ENCODE data around the gene ARHGAP42. TPM values are rescaled to one million over a fixed set of nuclear protein-coding genes. Genes with fewer than 3 reads are reported as not detected.

Gene ARHGAP42
- total and polyA plus RNA-seq, 2 of the 4 experiments (the other 2 are of a cell fraction) = 2.9 to 7.3 TPM

GRCh38 chr11:100716838-100717237 is 29.8 kb downstream of the ARHGAP42 start:
- H2BK20ac ChIP-seq (ENCODE audit: low read depth, low read length) = no peak overlapping the region
- no TSS peak for BruUV-seq (replicated peaks)
- TF ChIP-seq, protein P1, sequence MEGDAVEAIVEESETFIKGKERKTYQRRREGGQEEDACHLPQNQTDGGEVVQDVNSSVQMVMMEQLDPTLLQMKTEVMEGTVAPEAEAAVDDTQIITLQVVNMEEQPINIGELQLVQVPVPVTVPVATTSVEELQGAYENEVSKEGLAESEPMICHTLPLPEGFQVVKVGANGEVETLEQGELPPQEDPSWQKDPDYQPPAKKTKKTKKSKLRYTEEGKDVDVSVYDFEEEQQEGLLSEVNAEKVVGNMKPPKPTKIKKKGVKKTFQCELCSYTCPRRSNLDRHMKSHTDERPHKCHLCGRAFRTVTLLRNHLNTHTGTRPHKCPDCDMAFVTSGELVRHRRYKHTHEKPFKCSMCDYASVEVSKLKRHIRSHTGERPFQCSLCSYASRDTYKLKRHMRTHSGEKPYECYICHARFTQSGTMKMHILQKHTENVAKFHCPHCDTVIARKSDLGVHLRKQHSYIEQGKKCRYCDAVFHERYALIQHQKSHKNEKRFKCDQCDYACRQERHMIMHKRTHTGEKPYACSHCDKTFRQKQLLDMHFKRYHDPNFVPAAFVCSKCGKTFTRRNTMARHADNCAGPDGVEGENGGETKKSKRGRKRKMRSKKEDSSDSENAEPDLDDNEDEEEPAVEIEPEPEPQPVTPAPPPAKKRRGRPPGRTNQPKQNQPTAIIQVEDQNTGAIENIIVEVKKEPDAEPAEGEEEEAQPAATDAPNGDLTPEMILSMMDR (conservative IDR thresholded peaks at IDR 0.05; ENCODE audit: low read depth, low read length) = no peak
- no peak for TF ChIP-seq RFX5 (IDR thresholded peaks at IDR 0.05; ENCODE audit: low read depth, low read length)
- TF ChIP-seq MAFK (IDR thresholded peaks at IDR 0.05; ENCODE audit: low read depth, low read length) = no peak
- no peak for TF ChIP-seq ELK1 (IDR thresholded peaks at IDR 0.05; ENCODE audit: borderline replicate concordance, low read depth, low read length)
- TF ChIP-seq CEBPB (IDR thresholded peaks at IDR 0.05; ENCODE audit: low read depth, low read length) = no peak
- TF ChIP-seq POLR2A (IDR thresholded peaks at IDR 0.05; ENCODE audit: low read depth, low read length) = no peak
- no peak for TF ChIP-seq RAD21 (IDR thresholded peaks at IDR 0.05; ENCODE audit: low read length)
- TF ChIP-seq SMC3 (IDR thresholded peaks at IDR 0.05; ENCODE audit: low read depth, low read length) = no peak
- no peak for TF ChIP-seq NFE2L2 (IDR thresholded peaks at IDR 0.05; ENCODE audit: low read depth, low read length)
- no peak for TF ChIP-seq FOS (IDR thresholded peaks at IDR 0.05; ENCODE audit: low read depth, low read length)
- no peak for TF ChIP-seq BHLHE40 (IDR thresholded peaks at IDR 0.05; ENCODE audit: low read depth, low read length)
- no peak for TF ChIP-seq MXI1 (IDR thresholded peaks at IDR 0.05; ENCODE audit: borderline replicate concordance, low read depth, low read length)
- TF ChIP-seq, protein P2, sequence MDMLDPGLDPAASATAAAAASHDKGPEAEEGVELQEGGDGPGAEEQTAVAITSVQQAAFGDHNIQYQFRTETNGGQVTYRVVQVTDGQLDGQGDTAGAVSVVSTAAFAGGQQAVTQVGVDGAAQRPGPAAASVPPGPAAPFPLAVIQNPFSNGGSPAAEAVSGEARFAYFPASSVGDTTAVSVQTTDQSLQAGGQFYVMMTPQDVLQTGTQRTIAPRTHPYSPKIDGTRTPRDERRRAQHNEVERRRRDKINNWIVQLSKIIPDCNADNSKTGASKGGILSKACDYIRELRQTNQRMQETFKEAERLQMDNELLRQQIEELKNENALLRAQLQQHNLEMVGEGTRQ (IDR thresholded peaks at IDR 0.05; ENCODE audit: low read depth, low read length) = no peak
- no peak for TF ChIP-seq MAZ (IDR thresholded peaks at IDR 0.05; ENCODE audit: borderline replicate concordance, low read depth, low read length)
- no peak for TF ChIP-seq RCOR1 (IDR thresholded peaks at IDR 0.05; ENCODE audit: insufficient replicate concordance, low read length)
- TF ChIP-seq CHD1 (IDR thresholded peaks at IDR 0.05; ENCODE audit: low read depth, low read length) = no peak
- H2AK5ac ChIP-seq (ENCODE audit: low read depth, low read length) = no peak overlapping the region
- ATAC-seq (ENCODE audit: low read depth) (no peak), DNase-seq (no peak)
- no peak overlapping the region for H3K4me3 ChIP-seq (ENCODE audit: insufficient read depth, low read depth, low read length)
- no peak overlapping the region for H4K5ac ChIP-seq (ENCODE audit: low read depth, low read length)
- intact Hi-C loops (cut with micrococcal nuclease) (no loop called here), in situ Hi-C loops (cut with MboI; ENCODE audit: low sequenced_read_pairs) (no loop called here), dilution Hi-C loops (cut with HindIII; ENCODE audit: low sequenced_read_pairs, unreplicated experiment) (no loop called here)
- H3K4me1 ChIP-seq (ENCODE audit: control insufficient read depth, insufficient read depth, low read length) = peaks cover 4% of the 10 kb centered on the region; the same call in 1 of the 2 replicates
- H4K8ac ChIP-seq (ENCODE audit: low read depth in 2 of 2, low read length in 2 of 2) = no peak overlapping the region
- no peak overlapping the region for H3K4me2 ChIP-seq (ENCODE audit: low read depth, low read length)
- no peaks in the 10 kb centered on the region for H3K36me3 ChIP-seq (ENCODE audit: control insufficient read depth, insufficient read depth, low read length)
- no peak overlapping the region for H2BK15ac ChIP-seq (ENCODE audit: low read depth, low read length)
- no CpG with 5 or more reads among the region's 3 CpGs for WGBS, 2 experiments (ENCODE audit: extremely low coverage in 2 of 2, insufficient read length in 1 of 2)
- H3K27ac ChIP-seq (ENCODE audit: insufficient read depth, low read length) = no peak overlapping the region
- H3K18ac ChIP-seq (ENCODE audit: low read depth, low read length) = no peak overlapping the region
- H3K4ac ChIP-seq (ENCODE audit: low read depth, low read length) = no peak overlapping the region
- no peak overlapping the region for H3K14ac ChIP-seq (replicated peaks; ENCODE audit: low read depth, low read length)
- CTCF ChIA-PET = interaction anchor here (0.6 kb wide), 1 partner anchor 17 kb away, joined by 3 read pairs; no protein-coding TSS in a partner anchor
- peaks cover 17 to 32% of the 10 kb centered on the region in 2 experiments for H3K79me1 ChIP-seq (ENCODE audit: low read depth in 1 of 2, low read length in 2 of 2)
- H3K9me3 ChIP-seq (ENCODE audit: control insufficient read depth, insufficient read depth, low read length) = no peaks in the 10 kb centered on the region
- peaks cover 7% of the 10 kb centered on the region; the same call in 1 of the 2 replicates for H4K20me1 ChIP-seq (ENCODE audit: insufficient read depth, low read length)
- H3K56ac ChIP-seq (ENCODE audit: extremely low read depth, insufficient read depth, low read length) = no peak overlapping the region
- no peak overlapping the region for H2BK5ac ChIP-seq (ENCODE audit: low read depth, low read length, poor library complexity, severe bottlenecking)
- no peak overlapping the region for H4K91ac ChIP-seq (ENCODE audit: insufficient read depth, low read depth, low read length)
- no peak overlapping the region for H2AK9ac ChIP-seq (replicated peaks; ENCODE audit: low read depth, low read length, poor library complexity)
- H3K9me1 ChIP-seq (ENCODE audit: insufficient read depth, low read length) = peaks cover 9% of the 10 kb centered on the region
- no peak overlapping the region for H3K23ac ChIP-seq (ENCODE audit: low read depth, low read length)
- no peak overlapping the region for H3K9ac ChIP-seq (ENCODE audit: low read depth, low read length)
- H2AFZ ChIP-seq (replicated peaks; ENCODE audit: low read length, poor library complexity) = no peak overlapping the region
- no peak overlapping the region for H2BK120ac ChIP-seq (ENCODE audit: low read depth, low read length)
- POLR2A ChIA-PET (ENCODE audit: unreplicated experiment) = no interaction called here
- H3K27me3 ChIP-seq (ENCODE audit: control insufficient read depth, insufficient read depth, low read length) = no peaks in the 10 kb centered on the region

Measured in IMR-90 (cell line).